HG02798 (cell line): ENCODE measurements around the gene PTPN14.

ENCODE experiments used
- ATAC-seq: cut with Tn5 transposase; IDR thresholded peaks from one replicate; pipeline ENCODE4 v1.9.1; 2021; ENCODE audit warnings: mild to moderate bottlenecking; ENCODE audit not compliant: unreplicated experiment, poor library complexity

Gene PTPN14

GRCh38 chr1:214440219-214440965, 111.0 kb downstream of the PTPN14 start:
- ATAC-seq, result no peak

- ATAC-seq, result peak; percentile 90
Measured at GRCh38 chr1:214439352-214440119, 111.9 kb downstream of the PTPN14 start.

- ATAC-seq, result peak; percentile 34
Measured at GRCh38 chr1:214438530-214438929, 112.9 kb downstream of the PTPN14 start.

- ATAC-seq, result no peak
Measured at GRCh38 chr1:214438075-214438474, 113.3 kb downstream of the PTPN14 start.

GRCh38 chr1:214435867-214436266, 115.5 kb downstream of the PTPN14 start:
- ATAC-seq, result no peak

DNA sequence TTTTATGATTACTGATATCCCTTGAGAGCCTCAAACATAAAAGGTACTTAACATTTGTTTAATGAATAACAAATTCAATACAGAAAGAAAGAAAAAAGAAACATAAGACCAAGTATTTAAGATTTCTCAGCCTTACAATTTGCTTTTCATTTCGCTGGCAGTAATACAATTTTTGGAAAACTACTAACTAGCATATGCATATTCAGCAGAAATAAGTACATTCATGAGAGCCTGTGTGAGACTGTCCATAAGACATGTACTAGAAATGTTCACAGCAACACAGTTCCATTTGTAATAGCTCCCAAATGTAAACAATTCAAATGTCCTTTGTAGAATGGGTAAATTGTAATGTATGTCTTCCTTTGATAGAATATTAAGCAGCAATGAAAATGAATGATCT, 119.2 kb downstream of the PTPN14 start:
- ATAC-seq, result no peak

DNA sequence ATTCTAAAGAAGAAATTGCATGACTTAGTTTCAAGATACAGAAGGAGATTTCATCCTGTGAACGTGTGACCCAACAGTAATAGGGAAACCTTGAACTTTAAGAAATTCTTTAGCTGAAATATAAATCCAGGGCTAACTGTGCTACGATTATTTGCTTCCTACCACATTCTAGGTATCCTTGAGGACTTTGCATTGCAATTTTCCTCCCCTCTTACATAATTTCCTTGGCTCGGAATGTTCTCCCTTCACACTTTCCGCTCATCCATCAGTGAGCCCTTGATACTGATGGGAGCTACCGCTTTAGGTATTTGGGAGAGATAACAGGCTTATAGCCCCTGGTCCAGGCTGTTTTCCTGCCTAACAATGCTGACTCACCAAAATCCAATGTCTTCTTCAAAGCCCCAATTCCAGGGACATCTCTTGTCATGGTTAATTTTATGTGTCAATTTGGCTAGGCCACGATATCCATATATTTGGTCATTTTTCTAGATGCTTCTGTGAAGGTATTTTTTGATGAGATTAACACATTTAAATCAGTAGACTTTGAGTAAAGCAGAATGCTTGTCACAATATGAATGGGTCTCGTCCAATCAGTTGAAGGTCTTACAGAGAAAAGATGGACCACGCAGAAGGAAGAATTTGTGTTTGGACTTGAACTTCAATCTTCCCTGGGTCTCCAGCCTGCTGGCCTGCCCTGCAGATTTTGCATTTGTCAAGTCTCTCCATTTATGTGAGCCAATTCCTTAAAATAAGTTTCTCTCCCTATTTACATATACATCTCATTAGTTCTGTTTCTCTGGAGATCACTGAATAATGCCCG, 121.2 kb downstream of the PTPN14 start:
- no peak for ATAC-seq

DNA sequence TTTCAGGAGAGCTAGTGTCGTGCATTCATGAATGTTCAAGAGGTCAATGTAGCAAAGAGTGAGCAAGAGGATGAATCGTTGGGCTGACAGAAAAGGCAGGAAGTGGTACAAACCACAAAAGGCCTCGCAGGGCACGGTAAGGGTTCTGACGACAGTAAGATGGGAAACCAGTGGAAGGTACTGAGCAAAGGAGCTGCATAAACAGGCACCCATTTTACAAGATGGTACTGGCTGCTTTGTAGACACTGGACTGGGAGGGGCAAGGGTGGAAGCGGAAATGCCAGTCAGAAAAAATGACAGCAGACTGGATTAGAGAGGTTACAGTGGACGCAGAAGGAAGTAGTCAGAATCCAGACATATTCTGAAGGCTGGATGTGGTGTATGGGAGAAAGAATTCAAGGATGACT, 123.5 kb downstream of the PTPN14 start:
- ATAC-seq, result peak; percentile 96

DNA sequence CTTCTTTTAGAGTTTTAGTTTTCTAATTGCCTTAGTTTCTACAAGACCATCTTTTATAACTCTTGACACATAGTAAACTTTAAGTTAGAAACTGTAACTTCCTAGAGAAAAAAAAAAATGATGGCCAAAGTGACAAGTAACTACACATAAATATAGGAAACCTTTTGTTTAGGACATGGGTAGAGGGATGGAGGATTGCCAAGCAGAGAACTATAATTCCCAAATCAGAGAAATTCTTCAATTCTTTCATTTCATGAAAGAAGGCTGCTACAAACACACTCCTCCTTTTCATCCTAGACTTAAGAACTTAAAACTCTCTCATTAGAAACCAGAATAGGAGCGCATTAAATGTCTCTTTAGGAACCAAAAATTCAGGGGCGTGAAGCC, 125.0 kb downstream of the PTPN14 start:
- ATAC-seq, result no peak

GRCh38 chr1:214425716-214426425, 125.5 kb downstream of the PTPN14 start:
- ATAC-seq, result no peak

GRCh38 chr1:214425101-214425500, 126.3 kb downstream of the PTPN14 start:
- ATAC-seq, result no peak

GRCh38 chr1:214423045-214423444, 128.4 kb downstream of the PTPN14 start:
- no peak for ATAC-seq

DNA sequence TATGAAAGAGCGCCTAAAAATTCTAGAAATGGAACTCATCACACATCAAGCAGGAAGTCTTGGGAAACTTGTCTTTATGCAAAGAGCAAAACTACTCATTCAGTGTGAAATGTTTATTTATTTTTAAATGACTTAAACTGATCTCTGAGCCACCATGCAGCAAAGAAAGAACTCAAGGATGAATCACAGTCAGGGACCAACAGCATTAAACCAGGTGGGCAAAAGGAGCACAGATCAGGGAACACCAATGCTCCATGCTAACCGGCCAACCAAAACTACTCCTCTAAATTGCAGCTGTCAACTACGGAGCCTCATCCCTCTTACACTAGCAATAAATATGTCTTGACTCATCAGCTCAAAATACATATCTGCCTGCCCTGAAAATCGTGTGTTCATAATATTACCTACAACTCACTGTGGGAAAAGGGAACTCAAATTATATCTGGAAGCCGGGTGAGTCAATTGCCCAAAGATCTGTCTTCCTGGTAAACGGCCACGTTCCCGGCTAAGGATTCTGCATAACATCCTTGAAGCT, 129.2 kb downstream of the PTPN14 start:
- no peak for ATAC-seq

DNA sequence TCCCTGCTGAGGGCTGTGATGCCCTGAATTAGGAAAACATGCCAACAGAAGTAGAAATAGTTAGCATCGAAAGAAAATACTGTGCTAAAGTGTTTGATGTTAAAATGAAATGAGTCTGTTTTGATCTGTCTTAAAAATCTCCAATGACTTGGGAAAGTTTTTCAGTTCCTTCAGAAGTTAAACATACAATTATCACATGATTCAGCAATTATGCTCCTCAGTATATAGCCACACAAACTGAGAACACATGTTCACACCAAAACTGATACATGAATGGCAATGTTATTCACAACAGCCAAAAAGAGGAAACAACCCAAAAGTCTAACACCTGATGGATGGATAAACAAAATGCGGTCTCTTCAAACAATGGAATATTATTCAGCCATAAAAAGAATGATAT, 130.6 kb downstream of the PTPN14 start:
- ATAC-seq, result no peak

- no peak for ATAC-seq
Measured at GRCh38 chr1:214420341-214420740, 131.1 kb downstream of the PTPN14 start.

GRCh38 chr1:214419650-214420049, 131.8 kb downstream of the PTPN14 start:
- ATAC-seq, result no peak

GRCh38 chr1:214418391-214418790, 133.0 kb downstream of the PTPN14 start:
- ATAC-seq, result peak; percentile 53

- ATAC-seq, result peak; percentile 26
Measured at GRCh38 chr1:214417545-214418210, 133.7 kb downstream of the PTPN14 start.

- no peak for ATAC-seq
Measured at GRCh38 chr1:214416858-214417257, 134.5 kb downstream of the PTPN14 start.
